ENCODE results near the gene LRP1.

The LRP1 gene

GRCh38 chr12:57134949-57135348 lies 6.7 kb downstream of the LRP1 start:
- no peak for DNase-seq (ENCODE audit: low read depth in 2 of 2)

- DNase-seq (ENCODE audit: low read depth in 2 of 2) = no peak
Measured at GRCh38 chr12:57135527-57136326, 7.4 kb downstream of the LRP1 start.

GRCh38 chr12:57138526-57139272 lies 10.4 kb downstream of the LRP1 start:
- no peak for DNase-seq (ENCODE audit: low read depth in 2 of 2)

GRCh38 chr12:57139796-57140649 lies 11.7 kb downstream of the LRP1 start:
- no peak for DNase-seq (ENCODE audit: low read depth in 2 of 2)

- DNase-seq (ENCODE audit: low read depth in 2 of 2) = no peak
Measured at GRCh38 chr12:57141249-57141648, 13.0 kb downstream of the LRP1 start.

DNA sequence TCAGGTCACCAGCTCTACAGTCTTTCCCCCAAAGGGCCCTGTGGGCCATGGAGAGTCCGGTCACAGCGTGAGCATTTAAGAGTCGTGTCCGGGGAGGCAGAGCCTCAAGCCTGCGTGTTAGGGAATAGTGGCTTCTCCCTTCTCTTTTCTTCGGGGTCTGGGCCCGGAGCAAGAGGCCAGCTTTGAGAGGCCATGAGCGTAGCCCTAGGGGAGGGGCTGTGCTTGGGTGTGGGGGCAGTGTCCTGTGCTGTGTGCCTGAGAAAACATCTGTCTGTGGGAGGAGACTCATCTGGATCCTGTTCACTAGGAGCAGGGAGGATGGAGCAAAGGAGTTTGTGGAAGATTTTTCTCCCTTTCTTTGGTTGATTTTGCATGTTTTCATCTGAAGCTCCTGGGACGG lies 13.8 kb downstream of the LRP1 start:
- no peak for DNase-seq (ENCODE audit: low read depth in 2 of 2)

DNA sequence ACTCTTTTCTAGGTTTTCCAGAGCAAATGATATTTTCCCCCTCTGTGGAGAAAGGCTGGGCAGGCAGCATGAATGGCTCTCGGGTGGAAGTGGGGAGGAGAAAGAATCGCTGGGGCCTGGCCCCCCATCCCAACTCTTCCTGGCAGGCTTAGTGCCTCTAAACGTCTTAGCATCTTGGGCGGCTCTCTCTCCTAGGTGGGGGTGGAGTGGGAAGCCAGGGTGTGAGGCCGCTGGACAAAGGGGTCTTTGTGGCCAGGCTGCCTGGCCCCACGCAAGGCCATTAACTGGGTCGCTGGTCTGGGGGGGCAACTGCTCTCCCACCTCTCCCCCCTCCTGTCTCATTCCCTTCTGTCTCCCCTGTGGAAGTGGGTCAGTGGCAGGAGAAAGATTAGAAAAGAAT lies 14.4 kb downstream of the LRP1 start:
- DNase-seq (ENCODE audit: low read depth in 2 of 2) = no peak

DNA sequence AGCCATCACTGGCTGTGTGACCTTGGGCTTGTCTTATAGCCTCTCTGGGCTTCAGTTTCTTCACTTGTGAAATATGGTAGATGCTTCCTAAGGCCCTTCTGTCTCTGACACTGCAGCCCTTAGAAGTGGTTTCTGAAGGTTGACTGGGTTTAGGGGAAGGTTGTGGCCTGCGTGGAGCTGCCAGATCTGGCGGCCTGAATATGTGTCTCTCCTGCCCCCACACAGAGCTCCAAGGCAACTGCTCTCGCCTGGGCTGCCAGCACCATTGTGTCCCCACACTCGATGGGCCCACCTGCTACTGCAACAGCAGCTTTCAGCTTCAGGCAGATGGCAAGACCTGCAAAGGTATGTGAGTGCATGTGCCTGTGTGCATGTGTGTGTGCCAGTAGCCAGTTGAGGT lies 15.2 kb downstream of the LRP1 start:
- no peak for DNase-seq (ENCODE audit: low read depth in 2 of 2)

DNA sequence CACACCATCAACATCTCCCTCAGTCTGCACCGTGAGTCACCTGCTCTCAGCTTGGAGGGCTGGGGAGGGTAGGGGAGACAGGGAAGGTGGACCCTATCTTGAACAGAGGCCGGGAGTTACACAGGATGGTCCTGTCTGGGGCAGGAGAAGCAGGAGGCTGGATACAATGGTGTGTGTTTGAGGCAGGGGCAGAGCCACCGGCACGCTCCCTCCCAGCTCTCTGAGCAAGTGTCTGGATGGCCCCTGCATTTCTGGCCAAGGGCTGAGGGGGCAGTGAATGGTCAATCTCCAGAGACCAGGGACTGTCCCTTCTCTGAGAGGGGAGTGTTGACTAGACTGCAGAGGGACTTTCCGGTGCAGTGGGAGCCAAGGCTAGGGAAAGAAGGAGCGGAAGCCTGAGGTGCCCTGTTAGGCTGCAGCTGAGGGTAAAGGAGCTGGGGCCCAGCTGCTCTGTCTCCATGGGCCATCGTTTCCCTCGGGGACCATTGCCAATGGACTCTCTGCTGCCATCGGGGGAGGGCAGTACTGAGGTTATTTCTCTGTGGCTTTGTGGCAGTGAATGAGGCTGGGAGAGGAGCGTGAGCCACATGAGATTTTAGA lies 17.3 kb downstream of the LRP1 start:
- DNase-seq (ENCODE audit: low read depth in 2 of 2) = no peak

- DNase-seq (ENCODE audit: low read depth in 2 of 2) = no peak
Measured at GRCh38 chr12:57146092-57146491, 17.8 kb downstream of the LRP1 start.

DNA sequence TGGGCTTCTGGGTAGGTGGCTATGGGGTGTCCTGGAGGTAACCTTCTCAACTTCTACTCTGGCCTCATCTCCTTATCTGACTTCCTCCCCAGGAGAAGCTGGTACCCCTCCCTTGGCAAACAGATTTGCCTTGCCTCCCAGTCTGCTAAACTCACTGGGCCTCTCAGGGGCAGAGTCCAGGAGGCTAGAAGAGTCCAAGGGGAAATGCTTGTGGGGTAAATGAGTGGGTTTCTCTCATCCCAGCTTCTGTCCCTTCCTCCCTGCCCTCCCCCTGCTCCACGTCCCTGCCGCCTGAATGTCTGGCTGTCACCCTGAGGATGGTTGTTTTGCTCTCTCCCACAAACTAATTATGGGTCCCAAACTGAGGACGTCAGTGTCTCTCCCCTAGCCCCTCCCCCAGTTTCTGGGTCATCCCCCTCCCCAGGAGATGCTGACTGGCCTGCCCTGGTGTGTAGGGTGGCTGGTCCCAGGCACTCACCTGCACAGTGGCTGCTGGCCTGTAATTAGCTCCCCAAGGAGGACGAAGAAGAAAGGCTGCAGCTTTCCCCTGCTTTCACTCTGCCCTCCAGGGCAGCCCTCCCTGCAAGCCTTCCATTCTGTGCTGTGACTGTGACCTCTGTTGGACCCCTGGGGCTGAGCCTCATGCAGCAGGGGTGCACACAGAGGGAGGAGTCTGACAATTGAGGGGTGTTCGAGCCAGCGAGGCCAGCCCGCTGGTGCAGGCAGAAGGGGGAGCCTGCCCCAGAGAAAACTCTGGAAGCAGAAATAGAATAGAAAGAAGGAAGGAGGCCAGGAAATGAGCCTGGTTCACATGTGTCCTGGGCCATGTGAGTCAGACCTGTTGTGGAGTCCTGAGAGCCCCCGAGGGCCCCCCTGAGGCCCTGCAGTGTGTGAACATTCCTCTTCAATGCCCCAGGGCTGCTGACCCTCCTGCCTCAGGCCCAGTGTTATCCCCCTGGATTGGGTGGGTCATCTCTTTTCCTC lies 19.0 kb downstream of the LRP1 start, which contains the start of gene LRP1-AS:
TSS of gene LRP1-AS (minus strand) at position 659 of the 984 bp plus-strand sequence.
- no peak for DNase-seq (ENCODE audit: low read depth in 2 of 2)

GRCh38 chr12:57148469-57149244 lies 20.4 kb downstream of the LRP1 start:
- DNase-seq (ENCODE audit: low read depth in 2 of 2) = no peak

- DNase-seq (ENCODE audit: low read depth in 2 of 2) = no peak
Measured at GRCh38 chr12:57149245-57149900, 21.1 kb downstream of the LRP1 start.

DNA sequence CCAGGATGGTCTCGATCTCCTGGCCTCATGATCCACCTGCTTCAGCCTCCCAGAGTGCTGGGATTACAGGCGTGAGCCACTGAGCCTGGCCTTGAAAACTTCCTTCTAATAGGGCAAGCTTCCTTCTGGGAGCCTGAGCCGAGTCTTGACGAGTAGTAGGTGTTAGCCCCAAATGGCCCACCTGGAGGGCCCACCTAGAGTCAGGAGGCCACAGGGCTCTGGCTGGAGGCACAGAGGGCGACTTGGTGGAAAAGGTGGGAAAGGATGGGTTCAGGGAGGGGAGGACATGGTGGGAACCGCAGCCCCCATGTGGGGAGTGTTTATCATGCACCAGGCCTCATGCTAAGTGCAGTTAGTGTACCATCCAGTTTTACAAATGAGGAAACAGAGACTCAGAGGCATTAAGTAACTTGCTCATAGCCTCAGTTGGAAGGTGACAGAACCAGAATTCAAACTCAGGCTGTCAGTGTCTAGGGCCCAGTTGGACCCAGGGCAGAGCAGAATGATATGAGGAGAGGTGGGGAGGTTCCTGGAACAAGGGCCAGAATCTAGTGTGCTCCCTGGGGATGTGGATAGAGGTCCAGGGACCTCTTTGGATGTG lies 22.2 kb downstream of the LRP1 start:
- DNase-seq (ENCODE audit: low read depth in 2 of 2) = no peak

- DNase-seq (ENCODE audit: low read depth in 2 of 2) = peak; percentile 69 to 71
Measured at GRCh38 chr12:57151741-57152630, 23.7 kb downstream of the LRP1 start.

DNA sequence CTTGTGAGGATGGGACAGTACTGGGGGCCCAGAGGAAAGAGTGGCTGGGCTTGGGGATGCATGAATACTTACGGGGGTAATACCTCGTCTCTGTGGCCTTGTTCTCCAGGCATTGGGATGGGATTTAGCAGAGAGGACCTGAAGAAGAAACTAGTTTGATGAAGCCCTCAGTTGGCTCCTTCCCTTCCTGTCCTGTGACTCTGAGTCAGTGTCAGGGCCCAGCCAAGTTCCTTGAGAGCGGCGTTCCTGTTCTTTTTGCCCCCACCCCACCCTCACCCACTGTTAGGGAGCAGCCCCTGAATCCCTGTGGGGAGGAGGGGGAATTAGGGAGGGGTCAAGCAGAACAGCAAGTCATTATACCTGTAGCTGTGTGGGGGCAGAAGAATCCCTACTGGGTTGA lies 24.4 kb downstream of the LRP1 start:
- no peak for DNase-seq (ENCODE audit: low read depth in 2 of 2)

- DNase-seq (ENCODE audit: low read depth in 2 of 2) = no peak
Measured at GRCh38 chr12:57153415-57153997, 25.2 kb downstream of the LRP1 start.

Measured in fibroblast of skin of left quadriceps (primary cell).